Vagina (tissue), 2 donors: ENCODE measurements around the gene CCL11. TPM values are rescaled to one million over a fixed set of nuclear protein-coding genes. Genes with fewer than 3 reads are reported as not detected.
A peak's percentile ranks its signal among the peaks of the same experiment; 100 is the strongest.

Source experiments
- DNase-seq, 2 donors: peaks; one replicate each; pipeline ENCODE4 v3.0.0-alpha.2; 2017; ENCODE audit errors: extremely low spot score in 2 of 2
- H3K27ac ChIP-seq: fragments of 200-600 bp; sonication (generic); one replicate; pipeline ENCODE4 v1.5.1; 2019
- H3K27me3 ChIP-seq: fragments of 200-600 bp; sonication (generic); one replicate; pipeline ENCODE4 v1.5.1; 2019
- H3K36me3 ChIP-seq, 2 donors: fragments of 200-600 bp; sonication (generic); one replicate each; pipeline ENCODE4 v1.5.1; 2017 to 2019
- H3K4me1 ChIP-seq: fragments of 200-600 bp; sonication (generic); one replicate; pipeline ENCODE4 v1.5.1; 2019
- H3K4me3 ChIP-seq, 2 donors: fragments of 200-600 bp; sonication (generic); 1 replicate in 1 of 2; 2 replicates in 1 of 2; pipeline ENCODE4 v1.5.1; 2016 to 2019
- H3K9me3 ChIP-seq: fragments of 200-600 bp; sonication (generic); one replicate; pipeline ENCODE4 v1.5.1; 2019
- POLR2A ChIP-seq, 2 donors: fragments of 450-650 bp; IDR thresholded peaks; one replicate each; pipeline ENCODE4 v1.6.1; 2017; ENCODE audit warnings: antibody characterized with exemption in 2 of 2, mild to moderate bottlenecking in 2 of 2, moderate library complexity in 2 of 2
- POLR2AphosphoS5 ChIP-seq, 2 donors: sonication (generic); formaldehyde crosslinking; IDR thresholded peaks; one replicate each; pipeline ENCODE4 v1.9.0; 2017; ENCODE audit warnings: antibody characterized with exemption in 2 of 2, mild to moderate bottlenecking in 2 of 2, low read depth in 1 of 2; ENCODE audit not compliant: insufficient read depth in 1 of 2
- intact Hi-C: fragments of 100-400 bp; cut with DNase I; formaldehyde crosslinking; loops from one replicate; pipeline ENCODE4 v1.15.1; 2023
- total RNA-seq: library from RNA; depleted of rRNA; stranded (reverse); fragments of >200 nt; gene quantifications from one replicate; pipeline ENCODE4 v1.2.3, GENCODE V29; 2016
- TF ChIP-seq, protein P1 (sequence below), 3 experiments: fragments of 450-650 bp in 2 of 3; fragments of 200-600 bp in 1 of 3; sonication (generic) in 1 of 3; IDR thresholded peaks; one replicate each; pipeline ENCODE4 v1.5.1; 2017 to 2019; ENCODE audit warnings: antibody characterized with exemption in 3 of 3, mild to moderate bottlenecking in 2 of 3, moderate library complexity in 2 of 3

Gene CCL11
- total RNA-seq, 1 donor from 2014 or later, result 1.2 TPM

DNA sequence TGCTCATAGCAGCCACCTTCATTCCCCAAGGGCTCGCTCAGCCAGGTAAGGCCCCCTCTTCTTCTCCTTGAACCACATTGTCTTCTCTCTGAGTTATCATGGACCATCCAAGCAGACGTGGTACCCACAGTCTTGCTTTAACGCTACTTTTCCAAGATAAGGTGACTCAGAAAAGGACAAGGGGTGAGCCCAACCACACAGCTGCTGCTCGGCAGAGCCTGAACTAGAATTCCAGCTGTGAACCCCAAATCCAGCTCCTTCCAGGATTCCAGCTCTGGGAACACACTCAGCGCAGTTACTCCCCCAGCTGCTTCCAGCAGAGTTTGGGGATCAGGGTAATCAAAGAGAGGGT, 30.2 kb upstream of the CCL11 start:
- intact Hi-C loops, result loop anchor here (2.0 kb wide), 1 partner anchor 57 kb away; no protein-coding TSS in a partner anchor
- H3K9me3 ChIP-seq, result no peaks in the 10 kb centered on the region
- TF ChIP-seq POLR2AphosphoS5 (IDR thresholded peaks at IDR 0.05; ENCODE audit: insufficient read depth in 1 of 2, low read depth in 1 of 2) (no peak), POLR2A (IDR thresholded peaks at IDR 0.05) (no peak)
- TF ChIP-seq, protein P1, sequence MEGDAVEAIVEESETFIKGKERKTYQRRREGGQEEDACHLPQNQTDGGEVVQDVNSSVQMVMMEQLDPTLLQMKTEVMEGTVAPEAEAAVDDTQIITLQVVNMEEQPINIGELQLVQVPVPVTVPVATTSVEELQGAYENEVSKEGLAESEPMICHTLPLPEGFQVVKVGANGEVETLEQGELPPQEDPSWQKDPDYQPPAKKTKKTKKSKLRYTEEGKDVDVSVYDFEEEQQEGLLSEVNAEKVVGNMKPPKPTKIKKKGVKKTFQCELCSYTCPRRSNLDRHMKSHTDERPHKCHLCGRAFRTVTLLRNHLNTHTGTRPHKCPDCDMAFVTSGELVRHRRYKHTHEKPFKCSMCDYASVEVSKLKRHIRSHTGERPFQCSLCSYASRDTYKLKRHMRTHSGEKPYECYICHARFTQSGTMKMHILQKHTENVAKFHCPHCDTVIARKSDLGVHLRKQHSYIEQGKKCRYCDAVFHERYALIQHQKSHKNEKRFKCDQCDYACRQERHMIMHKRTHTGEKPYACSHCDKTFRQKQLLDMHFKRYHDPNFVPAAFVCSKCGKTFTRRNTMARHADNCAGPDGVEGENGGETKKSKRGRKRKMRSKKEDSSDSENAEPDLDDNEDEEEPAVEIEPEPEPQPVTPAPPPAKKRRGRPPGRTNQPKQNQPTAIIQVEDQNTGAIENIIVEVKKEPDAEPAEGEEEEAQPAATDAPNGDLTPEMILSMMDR (IDR thresholded peaks at IDR 0.05), result no peak
- DNase-seq, result no peak
- H3K4me1 ChIP-seq, result peaks cover 61% of the 10 kb centered on the region
- peak overlapping the region; percentile 84 for H3K27ac ChIP-seq
- H3K4me3 ChIP-seq, result peak overlapping the region; percentile 38 to 42
- no peaks in the 10 kb centered on the region for H3K36me3 ChIP-seq
- no peaks in the 10 kb centered on the region for H3K27me3 ChIP-seq

DNA sequence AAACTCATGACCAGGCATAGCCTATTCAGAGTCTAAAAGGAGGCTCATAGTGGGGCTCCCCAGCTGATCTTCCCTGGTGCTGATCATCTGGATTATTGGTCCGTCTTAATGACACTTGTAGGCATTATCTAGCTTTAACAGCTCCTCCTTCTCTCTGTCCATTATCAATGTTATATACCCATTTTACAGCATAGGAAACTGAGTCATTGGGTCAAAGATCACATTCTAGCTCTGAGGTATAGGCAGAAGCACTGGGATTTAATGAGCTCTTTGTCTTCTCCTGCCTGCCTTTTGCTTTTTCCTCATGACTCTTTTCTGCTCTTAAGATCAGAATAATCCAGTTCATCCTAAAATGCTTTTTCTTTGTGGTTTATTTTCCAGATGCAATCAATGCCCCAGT, 29.7 kb upstream of the CCL11 start:
- TF ChIP-seq, protein P1 (IDR thresholded peaks at IDR 0.05), result no peak
- TF ChIP-seq POLR2A (IDR thresholded peaks at IDR 0.05) (no peak), POLR2AphosphoS5 (IDR thresholded peaks at IDR 0.05; ENCODE audit: insufficient read depth in 1 of 2, low read depth in 1 of 2) (no peak)
- DNase-seq, result no peak
- Histone ChIP-seq H3K4me1 (peaks cover 59% of the 10 kb centered on the region), H3K36me3 (no peaks in the 10 kb centered on the region), H3K27me3 (no peaks in the 10 kb centered on the region), H3K27ac (peak overlapping the region; percentile 84), H3K4me3 (peak overlapping the region; percentile 38 to 42), H3K9me3 (no peaks in the 10 kb centered on the region)
- intact Hi-C loops, result loop anchor here (2.0 kb wide), 1 partner anchor 57 kb away; no protein-coding TSS in a partner anchor

DNA sequence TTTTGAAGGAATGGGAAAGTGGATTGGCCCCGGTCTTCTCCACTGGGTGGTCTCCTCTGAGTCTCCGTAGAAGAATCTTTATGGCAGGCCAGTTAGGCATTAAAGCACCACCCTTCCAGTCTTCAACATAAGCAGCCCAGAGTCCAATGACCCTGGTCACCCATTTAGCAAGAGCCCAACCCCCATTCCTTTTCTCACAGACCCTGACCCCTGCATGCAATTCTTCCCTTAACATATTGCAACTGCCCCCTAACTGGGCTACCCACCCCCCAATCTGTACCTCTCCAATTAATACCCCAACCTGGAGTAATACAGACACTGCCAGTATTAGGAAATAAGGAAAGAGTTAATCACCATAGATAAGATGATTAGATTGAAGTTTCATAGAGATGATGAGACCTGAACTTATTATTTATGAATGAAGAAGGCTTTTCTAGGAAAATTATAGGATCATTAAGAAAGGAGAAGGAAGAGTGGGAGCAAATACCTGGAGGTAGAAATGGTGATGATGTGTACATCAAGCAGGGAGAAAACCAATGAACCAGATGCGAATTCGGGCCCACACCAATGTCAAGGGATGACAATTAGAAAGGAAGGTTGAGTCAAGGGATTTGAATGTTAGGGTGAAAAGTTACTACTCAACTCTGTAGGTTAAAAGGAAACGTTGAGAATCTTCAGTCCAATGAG, 28.1 kb upstream of the CCL11 start:
- no peak overlapping the region for H3K4me3 ChIP-seq
- H3K27ac ChIP-seq, result no peak overlapping the region
- intact Hi-C loops, result no loop called here
- no peaks in the 10 kb centered on the region for H3K36me3 ChIP-seq
- DNase-seq, result no peak
- no peaks in the 10 kb centered on the region for H3K27me3 ChIP-seq
- peaks cover 48% of the 10 kb centered on the region for H3K4me1 ChIP-seq
- no peaks in the 10 kb centered on the region for H3K9me3 ChIP-seq
- TF ChIP-seq POLR2A (IDR thresholded peaks at IDR 0.05) (no peak), POLR2AphosphoS5 (IDR thresholded peaks at IDR 0.05; ENCODE audit: insufficient read depth in 1 of 2, low read depth in 1 of 2) (no peak)

GRCh38 chr17:34257986-34258326, 27.6 kb upstream of the CCL11 start:
- Histone ChIP-seq H3K27ac (no peak overlapping the region), H3K4me1 (peaks cover 43% of the 10 kb centered on the region), H3K36me3 (no peaks in the 10 kb centered on the region), H3K27me3 (no peaks in the 10 kb centered on the region), H3K9me3 (no peaks in the 10 kb centered on the region), H3K4me3 (no peak overlapping the region)
- TF ChIP-seq POLR2A (IDR thresholded peaks at IDR 0.05) (no peak), POLR2AphosphoS5 (IDR thresholded peaks at IDR 0.05; ENCODE audit: insufficient read depth in 1 of 2, low read depth in 1 of 2) (no peak)
- TF ChIP-seq, protein P1 (IDR thresholded peaks at IDR 0.05), result no peak
- intact Hi-C loops, result no loop called here
- DNase-seq, result no peak

DNA sequence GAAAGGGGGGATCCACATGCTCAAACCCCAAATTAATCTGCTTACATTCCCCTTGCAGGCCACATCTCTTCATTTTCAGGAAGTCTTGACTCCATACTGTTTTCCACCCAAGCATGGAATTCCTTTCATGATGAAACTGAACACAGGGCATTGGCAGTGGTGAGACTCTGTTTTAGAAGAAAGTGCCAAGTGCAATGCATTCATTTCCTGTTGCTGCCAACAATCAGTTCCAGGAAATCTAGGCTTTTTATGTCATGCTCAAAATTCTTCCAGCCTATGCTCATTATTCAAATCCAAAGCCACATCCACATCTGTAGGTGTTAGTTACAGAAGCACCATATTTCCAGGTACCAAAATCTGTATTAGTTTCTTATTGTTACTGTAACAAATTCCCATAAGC, 26.4 kb upstream of the CCL11 start:
- intact Hi-C loops, result no loop called here
- H3K27ac ChIP-seq, result no peak overlapping the region

GRCh38 chr17:34260861-34261260, 24.7 kb upstream of the CCL11 start:
- no peak for DNase-seq
- no peak overlapping the region for H3K4me3 ChIP-seq
- H3K9me3 ChIP-seq, result no peaks in the 10 kb centered on the region
- intact Hi-C loops, result no loop called here
- TF ChIP-seq, protein P1 (IDR thresholded peaks at IDR 0.05), result no peak
- TF ChIP-seq POLR2A (IDR thresholded peaks at IDR 0.05) (no peak), POLR2AphosphoS5 (IDR thresholded peaks at IDR 0.05; ENCODE audit: insufficient read depth in 1 of 2, low read depth in 1 of 2) (no peak)
- no peaks in the 10 kb centered on the region for H3K36me3 ChIP-seq
- H3K27ac ChIP-seq, result no peak overlapping the region
- H3K4me1 ChIP-seq, result peaks cover 14% of the 10 kb centered on the region
- H3K27me3 ChIP-seq, result no peaks in the 10 kb centered on the region

More for the DNA sequence above, 26.4 kb upstream of the CCL11 start:
- H3K27me3 ChIP-seq, result no peaks in the 10 kb centered on the region
- peaks cover 31% of the 10 kb centered on the region for H3K4me1 ChIP-seq
- no peaks in the 10 kb centered on the region for H3K36me3 ChIP-seq
- no peak overlapping the region for H3K4me3 ChIP-seq
- no peaks in the 10 kb centered on the region for H3K9me3 ChIP-seq
- DNase-seq, result no peak
- no peak for TF ChIP-seq POLR2A (IDR thresholded peaks at IDR 0.05)
- TF ChIP-seq POLR2AphosphoS5 (IDR thresholded peaks at IDR 0.05; ENCODE audit: insufficient read depth in 1 of 2, low read depth in 1 of 2), result peak in 1 of 2 donors; percentile 28
